ENCODE data around the gene CHURC1. TPM values are rescaled to one million over a fixed set of nuclear protein-coding genes. Genes with fewer than 3 reads are reported as not detected.

CHURC1 gene
- total RNA-seq, 2 donors from 2014 or later, result 56.7 to 63.2 TPM

DNA sequence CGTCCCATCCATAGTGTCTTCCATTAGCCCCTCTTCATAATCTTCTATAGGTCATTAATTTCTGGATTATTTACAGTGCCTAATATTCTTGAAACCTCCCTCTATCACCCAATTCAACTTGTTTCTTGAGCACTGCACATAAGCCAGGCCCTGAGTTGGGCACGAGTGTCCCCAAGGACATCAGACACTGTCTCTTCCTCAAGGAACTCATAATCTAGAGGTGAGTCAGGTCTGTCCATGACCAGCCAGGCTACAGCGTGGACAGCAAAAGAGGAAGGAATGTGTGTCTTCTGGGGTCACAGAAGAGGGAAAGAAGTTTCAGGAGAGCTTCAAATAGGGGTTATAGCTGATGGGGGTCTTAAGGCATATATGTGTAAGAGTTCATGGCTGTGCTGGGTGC lies 47.1 kb upstream of the CHURC1 start:
- Histone ChIP-seq H3K36me3 (ENCODE audit: control insufficient read depth, insufficient read depth, low read length) (no peaks in the 10 kb centered on the region), H3K4me1 (ENCODE audit: control insufficient read depth, insufficient read depth, low read length) (peaks cover 3% of the 10 kb centered on the region), H3K4me3 (ENCODE audit: low read length) (no peak overlapping the region), H3K27ac (ENCODE audit: low read depth, low read length) (no peak overlapping the region), H3K9ac (ENCODE audit: extremely low read depth, low read length, poor library complexity, severe bottlenecking) (no peak overlapping the region), H3K27me3 (ENCODE audit: control insufficient read depth, insufficient read depth, low read length, poor library complexity, severe bottlenecking) (peaks cover 6% of the 10 kb centered on the region), H3K9me3 (ENCODE audit: control insufficient read depth, low read length) (no peaks in the 10 kb centered on the region)
- no peaks in the 10 kb centered on the region for H3K9me3 Mint-ChIP-seq
- no peak for DNase-seq
- 92 to 100% methylated on average over 2 to 3 of the region's 3 CpGs for WGBS, 2 experiments (ENCODE audit: insufficient coverage in 1 of 2, insufficient read length in 1 of 2)
- no peaks in the 10 kb centered on the region for H3K36me3 Mint-ChIP-seq (ENCODE audit: low read depth)
- H3K4me1 Mint-ChIP-seq, result peaks cover 9% of the 10 kb centered on the region
- TF ChIP-seq, protein P1, sequence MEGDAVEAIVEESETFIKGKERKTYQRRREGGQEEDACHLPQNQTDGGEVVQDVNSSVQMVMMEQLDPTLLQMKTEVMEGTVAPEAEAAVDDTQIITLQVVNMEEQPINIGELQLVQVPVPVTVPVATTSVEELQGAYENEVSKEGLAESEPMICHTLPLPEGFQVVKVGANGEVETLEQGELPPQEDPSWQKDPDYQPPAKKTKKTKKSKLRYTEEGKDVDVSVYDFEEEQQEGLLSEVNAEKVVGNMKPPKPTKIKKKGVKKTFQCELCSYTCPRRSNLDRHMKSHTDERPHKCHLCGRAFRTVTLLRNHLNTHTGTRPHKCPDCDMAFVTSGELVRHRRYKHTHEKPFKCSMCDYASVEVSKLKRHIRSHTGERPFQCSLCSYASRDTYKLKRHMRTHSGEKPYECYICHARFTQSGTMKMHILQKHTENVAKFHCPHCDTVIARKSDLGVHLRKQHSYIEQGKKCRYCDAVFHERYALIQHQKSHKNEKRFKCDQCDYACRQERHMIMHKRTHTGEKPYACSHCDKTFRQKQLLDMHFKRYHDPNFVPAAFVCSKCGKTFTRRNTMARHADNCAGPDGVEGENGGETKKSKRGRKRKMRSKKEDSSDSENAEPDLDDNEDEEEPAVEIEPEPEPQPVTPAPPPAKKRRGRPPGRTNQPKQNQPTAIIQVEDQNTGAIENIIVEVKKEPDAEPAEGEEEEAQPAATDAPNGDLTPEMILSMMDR (conservative IDR thresholded peaks at IDR 0.05), result no peak
- no peak overlapping the region for H3K4me3 Mint-ChIP-seq
- no peak overlapping the region for H3K27ac Mint-ChIP-seq
- H3K27me3 Mint-ChIP-seq (ENCODE audit: insufficient read depth), result peaks cover 15% of the 10 kb centered on the region

- Histone ChIP-seq H3K27me3 (ENCODE audit: control insufficient read depth, insufficient read depth, low read length, poor library complexity, severe bottlenecking) (peaks cover 8% of the 10 kb centered on the region), H3K4me1 (ENCODE audit: control insufficient read depth, insufficient read depth, low read length) (peaks cover 3% of the 10 kb centered on the region), H3K36me3 (ENCODE audit: control insufficient read depth, insufficient read depth, low read length) (no peaks in the 10 kb centered on the region), H3K9ac (ENCODE audit: extremely low read depth, low read length, poor library complexity, severe bottlenecking) (no peak overlapping the region), H3K4me3 (ENCODE audit: low read length) (no peak overlapping the region), H3K27ac (ENCODE audit: low read depth, low read length) (no peak overlapping the region), H3K9me3 (ENCODE audit: control insufficient read depth, low read length) (no peaks in the 10 kb centered on the region)
- Mint-ChIP-seq H3K27ac (no peak overlapping the region), H3K9me3 (no peaks in the 10 kb centered on the region), H3K4me1 (peaks cover 9% of the 10 kb centered on the region), H3K4me3 (no peak overlapping the region), H3K36me3 (ENCODE audit: low read depth) (no peaks in the 10 kb centered on the region), H3K27me3 (ENCODE audit: insufficient read depth) (peaks cover 17% of the 10 kb centered on the region)
- TF ChIP-seq, protein P1 (conservative IDR thresholded peaks at IDR 0.05), result no peak
- DNase-seq, result no peak
- WGBS, 2 experiments (ENCODE audit: insufficient coverage in 1 of 2, insufficient read length in 1 of 2), result 86% methylated on average over 2 of the region's 2 CpGs; no CpG with 5 or more reads in 1 of the 2 experiments
These were observed 45.9 kb upstream of the CHURC1 start for GRCh38 chr14:64868379-64868778.

DNA sequence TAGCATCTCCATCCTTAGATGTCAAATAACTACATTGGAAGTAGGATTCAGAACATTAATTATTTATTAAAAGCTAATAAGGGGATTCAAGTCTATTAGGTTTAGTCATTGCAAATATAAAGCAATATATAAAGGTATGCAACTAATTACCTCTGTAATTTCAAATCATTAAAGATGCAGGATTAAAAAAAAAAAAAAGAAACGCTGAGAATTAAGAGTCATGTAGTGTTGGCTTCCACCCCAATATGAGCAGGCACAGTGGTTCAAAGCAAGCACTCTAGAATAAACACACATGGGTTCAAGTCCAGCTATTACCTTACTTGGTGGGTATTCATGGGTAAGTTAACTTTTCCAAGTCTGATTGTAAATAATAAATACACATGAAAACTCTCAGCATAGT lies 45.4 kb upstream of the CHURC1 start:
- H3K4me1 ChIP-seq (ENCODE audit: control insufficient read depth, insufficient read depth, low read length), result peaks cover 3% of the 10 kb centered on the region
- no peaks in the 10 kb centered on the region for H3K9me3 ChIP-seq (ENCODE audit: control insufficient read depth, low read length)
- H3K27ac Mint-ChIP-seq, result no peak overlapping the region
- peaks cover 21% of the 10 kb centered on the region for H3K27me3 Mint-ChIP-seq (ENCODE audit: insufficient read depth)
- H3K4me3 Mint-ChIP-seq, result no peak overlapping the region
- peaks cover 9% of the 10 kb centered on the region for H3K4me1 Mint-ChIP-seq
- H3K9me3 Mint-ChIP-seq, result no peaks in the 10 kb centered on the region
- H3K36me3 ChIP-seq (ENCODE audit: control insufficient read depth, insufficient read depth, low read length), result no peaks in the 10 kb centered on the region
- H3K36me3 Mint-ChIP-seq (ENCODE audit: low read depth), result no peaks in the 10 kb centered on the region
- 83% methylated on average over 1 of the region's 1 CpG; no CpG with 5 or more reads in 1 of the 2 experiments for WGBS, 2 experiments (ENCODE audit: insufficient coverage in 1 of 2, insufficient read length in 1 of 2)
- H3K4me3 ChIP-seq (ENCODE audit: low read length), result no peak overlapping the region
- TF ChIP-seq, protein P1 (conservative IDR thresholded peaks at IDR 0.05), result no peak
- no peak for DNase-seq
- H3K27me3 ChIP-seq (ENCODE audit: control insufficient read depth, insufficient read depth, low read length, poor library complexity, severe bottlenecking), result peaks cover 13% of the 10 kb centered on the region
- no peak overlapping the region for H3K27ac ChIP-seq (ENCODE audit: low read depth, low read length)
- no peak overlapping the region for H3K9ac ChIP-seq (ENCODE audit: extremely low read depth, low read length, poor library complexity, severe bottlenecking)
